ENCODE data around the gene ODAM.

DNA sequence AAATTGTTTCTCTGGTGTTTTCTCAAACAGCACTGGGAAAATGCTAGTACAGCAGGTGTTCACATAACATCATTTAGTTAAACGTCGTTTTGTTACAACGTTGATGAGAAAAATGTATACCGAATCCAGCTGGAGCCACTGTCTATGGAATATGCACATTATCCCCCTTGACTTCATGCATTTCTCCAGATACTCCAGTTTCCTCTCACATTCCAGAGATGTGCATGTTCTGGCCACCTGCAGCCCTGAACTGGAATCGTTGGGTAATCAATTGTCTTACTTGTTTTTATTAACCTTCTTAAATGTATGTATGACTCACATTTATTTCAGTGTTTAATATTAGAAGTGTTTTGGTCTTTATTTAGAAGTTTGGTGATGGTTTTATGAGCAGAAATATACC, 18.4 kb upstream of the ODAM start:
- TF ChIP-seq EZH2 (IDR thresholded peaks at IDR 0.05; ENCODE audit: insufficient read depth, low read length) (no peak), CTCF (IDR thresholded peaks at IDR 0.05; ENCODE audit: insufficient read depth, low read depth, low read length) (no peak)
